GM19395 (cell line): ENCODE results near the gene CHST11.

Experiments
- ATAC-seq: cut with Tn5 transposase; IDR thresholded peaks from one replicate; pipeline ENCODE4 v1.9.1; 2021; ENCODE audit warnings: mild to moderate bottlenecking, moderate library complexity; ENCODE audit not compliant: unreplicated experiment

CHST11 gene

DNA sequence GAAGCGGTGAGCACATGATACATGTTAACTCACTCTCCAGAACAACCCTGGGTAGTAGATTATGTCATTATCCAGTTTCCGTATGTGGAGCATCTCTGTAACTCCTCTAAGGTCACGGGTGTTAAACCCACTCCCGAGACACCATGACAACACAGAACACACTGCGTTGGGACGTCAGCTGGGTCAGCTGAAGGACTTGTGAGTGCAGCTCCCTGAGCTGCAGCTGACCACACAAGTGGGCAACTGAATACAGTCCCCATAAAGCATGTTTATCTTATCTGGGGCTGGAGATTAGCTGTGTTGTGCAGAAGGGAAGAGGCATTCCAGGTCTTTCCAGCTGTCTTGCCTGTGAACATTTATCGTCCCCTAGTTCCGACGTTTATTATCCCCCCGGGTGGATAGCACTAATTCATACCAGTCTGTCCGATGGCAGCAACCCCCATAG, 211.5 kb downstream of the CHST11 start:
- no peak for ATAC-seq

DNA sequence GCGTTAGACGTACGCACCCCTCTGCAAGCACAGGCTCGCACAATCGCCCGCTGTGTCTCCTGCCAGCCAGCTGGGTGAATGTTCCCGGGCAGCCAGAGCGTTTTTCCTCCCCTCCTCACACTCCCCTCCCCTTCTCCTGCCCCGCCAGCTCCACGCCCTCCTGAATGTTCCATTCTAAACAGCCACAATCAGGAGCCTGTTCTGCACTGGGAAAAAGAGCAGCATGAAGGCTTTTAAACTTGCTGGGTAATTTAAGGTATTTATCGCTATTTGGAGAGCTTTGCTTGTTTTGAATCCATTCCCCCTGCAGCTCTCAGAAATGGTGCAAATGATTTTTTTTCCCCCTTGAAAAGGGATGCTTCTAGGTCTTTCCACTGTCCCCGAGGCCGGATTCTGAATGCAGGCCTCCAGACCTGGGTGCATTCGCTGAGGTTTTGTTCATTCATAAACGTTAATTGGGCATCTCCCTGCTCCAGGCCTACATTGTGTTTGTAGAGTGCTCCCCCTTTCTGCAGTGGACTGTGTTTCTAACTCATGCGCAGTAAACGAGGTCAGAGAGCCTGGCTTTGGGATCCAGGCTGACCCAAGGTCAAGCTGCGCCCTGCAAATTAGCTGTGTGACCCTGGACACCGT, 212.5 kb downstream of the CHST11 start:
- no peak for ATAC-seq

DNA sequence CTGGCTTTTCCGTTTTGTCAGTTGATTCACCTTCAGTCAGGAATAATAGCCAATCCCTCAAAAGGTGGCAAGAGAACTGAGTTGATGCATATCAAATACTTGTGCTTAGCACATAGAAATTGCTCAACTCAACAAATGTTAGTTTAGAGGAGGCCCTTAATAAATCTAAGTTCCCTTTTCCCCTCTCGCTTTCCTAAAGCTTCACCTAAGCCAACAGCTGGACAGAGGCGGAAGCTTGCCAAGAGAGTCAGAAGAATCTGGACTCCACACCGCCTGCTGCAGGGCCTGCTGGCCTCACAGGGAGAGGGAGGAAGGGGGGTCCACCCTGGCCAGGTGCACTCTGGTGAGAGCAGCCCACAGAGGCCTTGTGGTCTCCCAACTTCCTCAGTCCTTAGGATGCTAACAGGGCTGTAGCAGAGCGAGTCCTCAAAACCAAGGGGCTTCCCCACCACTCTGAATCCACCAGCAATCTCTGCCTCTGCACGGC, 213.1 kb downstream of the CHST11 start:
- peak; percentile 64 for ATAC-seq

DNA sequence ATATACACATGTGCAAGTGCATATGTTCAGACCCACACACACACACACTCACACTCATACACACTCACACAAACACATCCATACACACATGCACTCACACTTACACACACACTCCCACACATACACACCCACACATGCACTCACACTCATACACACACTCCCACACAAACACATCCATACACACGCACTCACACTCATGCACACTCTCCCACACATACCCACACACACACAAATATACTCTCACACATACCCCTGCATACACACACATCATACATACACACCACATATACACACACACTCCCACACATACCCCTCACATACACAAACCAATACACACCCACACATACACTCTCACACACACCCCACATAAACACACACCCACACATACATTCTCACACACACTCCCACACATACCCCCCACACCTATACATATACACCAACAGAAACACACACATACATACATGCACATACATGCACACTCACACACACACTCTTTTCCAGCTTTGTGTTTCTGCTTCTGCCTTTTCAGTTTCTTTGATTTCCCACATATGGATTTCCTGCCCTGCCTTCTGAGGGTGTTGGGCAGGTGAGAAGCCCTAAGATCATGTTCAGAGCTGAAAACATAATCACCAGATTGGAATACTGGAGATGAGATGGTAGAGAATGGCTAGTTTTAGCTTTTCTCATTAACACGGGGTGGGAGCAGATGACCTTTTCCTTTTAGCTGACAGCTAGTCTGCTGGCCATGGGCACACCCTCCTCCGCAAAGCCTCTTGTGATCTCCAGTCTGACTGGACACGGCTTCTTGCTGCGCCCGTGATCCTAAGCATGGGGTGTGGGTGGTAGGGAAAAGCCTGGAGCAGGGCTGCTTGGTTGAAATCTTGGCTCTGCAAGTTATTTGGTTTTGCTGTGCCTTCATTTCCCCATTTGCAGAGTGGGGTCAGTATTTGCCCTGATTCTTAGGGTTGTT, 214.0 kb downstream of the CHST11 start:
- no peak for ATAC-seq

DNA sequence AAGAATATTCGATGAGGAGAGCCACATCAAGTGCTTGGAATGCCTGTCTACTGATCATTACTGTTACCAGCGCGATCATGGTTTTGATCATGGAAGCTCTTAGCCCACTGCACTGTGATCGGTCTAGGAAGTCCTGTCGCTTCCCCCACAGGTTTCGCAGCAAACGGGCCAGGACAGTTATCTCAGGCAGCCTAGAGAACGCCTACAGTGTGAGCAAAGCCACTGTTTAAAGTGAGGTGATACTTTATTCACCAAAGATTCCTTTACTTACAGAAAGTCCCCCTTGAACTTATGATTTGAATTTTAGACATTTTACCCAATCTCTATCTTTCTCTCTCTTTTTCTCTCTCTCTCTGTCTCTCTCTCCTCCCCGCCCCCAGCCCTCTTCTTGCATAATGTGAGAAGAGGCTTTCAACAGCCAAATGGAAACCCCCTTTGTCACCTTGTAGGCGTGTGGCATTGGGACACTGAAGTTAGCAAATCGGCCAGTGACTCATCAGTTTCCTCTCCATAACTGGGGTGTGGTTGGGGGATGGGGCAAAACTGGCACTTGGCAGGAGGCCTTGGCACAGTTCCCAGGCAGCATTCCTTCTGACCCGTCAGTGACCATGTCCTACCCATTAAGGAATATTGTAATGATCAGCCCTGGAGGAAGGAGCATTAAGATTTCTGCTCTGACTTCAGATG, 214.8 kb downstream of the CHST11 start:
- ATAC-seq: peak; percentile 65

DNA sequence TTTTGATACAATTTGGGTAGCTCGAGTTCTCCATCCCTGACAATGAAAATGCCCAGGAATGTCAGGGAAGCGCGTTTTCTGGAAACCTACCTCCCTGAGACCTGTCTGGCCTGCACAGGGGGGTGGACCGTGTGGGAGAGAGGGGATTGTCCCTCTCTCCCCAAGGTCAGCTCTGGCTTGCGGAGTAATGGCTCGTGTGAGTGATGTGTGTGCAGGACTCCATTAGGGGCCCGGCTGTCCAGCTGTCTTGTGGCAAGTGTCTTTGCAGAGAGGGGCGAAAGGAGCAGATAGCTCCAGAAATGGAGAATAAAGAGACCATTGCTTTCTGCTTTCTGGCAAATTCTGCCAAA, 215.3 kb downstream of the CHST11 start:
- ATAC-seq: no peak

DNA sequence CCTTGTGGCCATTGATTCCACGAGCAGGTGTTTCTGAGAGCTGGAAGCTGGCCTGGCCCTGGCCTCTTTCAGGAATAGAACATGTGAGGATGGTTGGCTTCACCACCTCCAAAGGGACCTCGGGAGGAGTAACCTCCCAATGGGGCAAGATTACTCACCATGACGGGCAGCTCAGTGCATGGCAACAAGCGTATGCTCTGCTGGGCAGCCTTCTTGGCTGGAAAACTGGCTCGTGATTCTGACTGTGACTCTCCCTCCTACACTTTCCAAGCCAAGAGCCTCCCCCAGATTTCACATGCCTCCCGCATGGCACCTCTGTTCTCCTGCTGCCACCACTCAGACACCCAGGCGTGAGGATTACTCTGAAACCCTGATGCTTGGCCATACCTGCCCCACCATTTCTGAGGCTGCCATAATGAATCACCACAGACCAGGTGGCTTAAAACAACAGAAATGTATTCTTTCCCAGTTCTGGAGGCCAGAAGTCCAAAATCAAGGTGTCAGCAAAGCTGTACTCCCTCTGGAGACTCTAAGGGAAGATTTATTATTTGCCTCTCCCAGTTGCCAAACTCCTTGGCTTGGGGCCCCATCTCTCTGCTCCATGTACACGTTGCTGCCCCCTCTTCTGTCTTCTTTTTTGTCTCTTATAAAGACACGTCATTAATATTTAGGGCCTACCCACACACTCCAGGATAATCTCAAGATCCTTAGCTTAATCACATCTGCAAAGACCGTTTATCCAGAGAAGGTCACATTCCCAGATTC, 215.9 kb downstream of the CHST11 start:
- ATAC-seq: no peak

DNA sequence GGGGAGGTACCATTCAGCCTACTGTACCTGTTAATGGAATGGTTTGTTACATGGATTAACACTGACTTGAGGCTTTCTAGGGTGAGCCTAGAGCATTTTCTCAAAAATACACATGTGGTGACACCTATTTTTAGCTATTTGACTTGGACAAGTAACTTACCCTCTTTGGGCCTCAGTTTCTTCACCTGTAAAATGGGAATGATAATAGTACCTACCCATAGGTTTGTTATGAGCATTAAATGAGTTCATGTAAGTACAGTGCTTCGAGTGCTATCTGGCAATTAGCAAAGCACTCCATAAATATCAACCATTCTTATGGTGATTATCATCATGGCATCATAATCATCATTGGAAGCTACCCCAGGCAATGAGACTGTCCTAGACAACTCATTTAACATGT, 216.5 kb downstream of the CHST11 start:
- no peak for ATAC-seq

DNA sequence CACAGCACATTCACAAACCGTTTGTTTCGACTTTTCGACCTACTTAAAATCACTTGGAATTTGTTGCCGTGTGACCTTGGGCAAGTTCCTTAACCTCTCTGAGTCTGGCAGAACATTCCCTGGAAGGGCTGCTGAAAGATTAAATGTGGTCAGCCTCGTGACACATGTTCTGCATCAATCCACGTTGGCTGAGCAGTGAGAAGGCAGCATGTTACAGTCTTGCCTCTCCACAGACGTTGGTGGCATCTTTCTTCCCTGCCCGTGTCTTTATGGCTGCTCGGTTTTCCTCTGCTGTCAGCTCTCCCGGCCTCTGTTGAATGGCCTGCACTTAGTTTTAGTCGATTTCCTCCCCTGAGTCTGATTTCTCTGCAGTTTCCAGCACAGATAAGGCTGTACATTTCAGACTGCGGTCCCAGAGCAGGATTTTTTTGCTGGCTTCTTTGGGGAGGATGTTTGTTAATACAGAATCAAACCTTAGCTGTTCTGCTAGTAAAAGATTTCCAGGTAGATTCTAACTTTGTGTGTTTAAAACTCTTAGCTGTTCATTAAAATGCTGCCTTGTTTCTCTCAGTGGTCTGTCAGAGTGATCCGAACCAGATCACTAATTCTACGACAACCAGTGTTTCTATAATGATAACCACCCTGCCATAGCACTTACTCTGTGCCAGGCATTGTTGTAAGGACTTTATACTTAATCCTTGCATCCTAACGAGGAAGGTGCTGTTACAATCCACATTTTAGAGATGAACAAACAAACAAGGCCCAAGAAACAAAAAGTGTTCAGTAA, 217.1 kb downstream of the CHST11 start:
- no peak for ATAC-seq

DNA sequence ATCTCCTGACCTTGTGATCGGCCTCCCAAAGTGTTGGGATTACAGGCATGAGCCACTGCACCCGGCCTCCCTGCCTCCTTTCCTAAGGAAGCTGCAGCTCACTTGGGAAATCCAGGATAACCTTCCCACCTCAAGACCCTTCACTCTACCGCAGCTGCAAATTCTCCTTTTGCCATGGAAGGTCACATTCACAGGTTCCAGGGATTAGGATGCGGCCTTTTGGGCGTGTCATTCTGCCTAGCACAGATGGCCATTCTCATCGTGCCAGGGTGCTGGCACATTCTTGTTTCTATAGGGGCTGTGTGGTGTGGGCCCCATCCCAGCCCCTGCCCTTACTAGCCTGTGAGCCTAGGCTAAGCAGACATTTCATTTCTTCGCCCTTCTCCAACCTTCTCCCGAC, 219.9 kb downstream of the CHST11 start:
- no peak for ATAC-seq

DNA sequence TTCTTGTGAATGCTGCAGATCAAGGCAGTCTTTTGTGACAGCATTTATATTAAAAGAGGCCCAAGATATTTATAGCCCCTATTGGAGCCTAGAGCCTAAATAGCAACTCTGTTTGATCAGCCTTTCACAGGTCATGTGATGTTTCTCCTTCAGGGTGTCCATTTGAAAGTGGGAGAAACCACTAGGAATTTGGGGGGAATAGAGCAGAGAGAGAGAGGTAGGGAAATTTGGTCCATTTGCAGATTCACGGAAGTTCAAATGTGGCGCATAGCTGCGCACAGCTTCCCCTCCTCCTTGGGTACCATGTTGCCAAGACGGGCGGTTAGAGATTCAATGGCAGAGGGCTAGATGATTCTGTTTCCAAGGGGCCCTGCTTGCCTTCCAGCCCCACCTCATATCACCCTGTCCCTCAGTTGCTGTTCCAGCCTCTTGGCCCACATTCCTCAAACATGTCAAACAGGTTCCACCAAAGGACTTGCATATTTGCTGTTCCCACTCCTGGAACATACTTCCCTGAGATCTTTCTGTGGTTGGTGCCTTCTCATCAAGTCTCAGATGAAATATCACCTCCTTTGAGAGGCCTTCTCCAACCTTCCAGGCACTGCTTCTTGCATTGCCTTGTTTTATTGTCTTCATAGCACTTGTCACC, 220.8 kb downstream of the CHST11 start:
- ATAC-seq: no peak

DNA sequence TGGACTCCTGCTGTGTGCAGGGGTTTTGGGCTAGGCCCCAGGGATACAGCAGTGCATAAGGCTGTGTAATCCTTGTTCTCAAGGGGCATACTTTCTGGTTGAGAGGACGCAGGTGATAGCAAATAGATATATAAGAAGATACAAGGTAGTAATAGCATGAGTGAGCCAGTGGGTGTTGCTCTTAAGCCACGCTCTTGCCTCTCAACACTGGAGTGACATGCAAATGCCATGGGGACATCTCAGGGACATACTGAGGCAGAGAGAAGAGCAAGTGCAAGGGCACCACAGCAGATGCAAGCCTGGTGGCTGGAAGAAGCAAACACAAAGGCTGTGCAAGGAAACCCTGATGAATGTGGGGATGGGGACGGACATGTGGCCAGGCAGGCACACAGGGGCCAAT, 223.3 kb downstream of the CHST11 start:
- no peak for ATAC-seq

DNA sequence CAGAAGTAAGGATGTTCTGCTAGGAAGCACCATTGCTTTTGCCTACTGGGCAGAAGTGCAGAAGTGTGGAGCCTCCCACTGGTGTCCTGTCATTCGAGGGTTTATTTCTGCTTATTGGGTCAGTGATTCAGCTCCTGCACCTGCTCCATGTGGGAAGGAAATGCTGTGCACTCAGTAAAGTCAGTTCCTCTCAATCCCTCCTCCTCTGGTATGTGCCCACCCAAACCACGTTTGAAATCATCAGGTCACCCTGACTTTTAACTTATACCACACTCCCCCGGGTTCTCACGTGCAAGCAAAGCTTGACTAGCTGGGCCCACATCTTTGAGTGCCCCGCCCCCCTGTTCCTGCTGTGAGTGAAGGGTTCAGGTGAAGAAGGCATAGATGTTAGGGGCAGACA, 223.7 kb downstream of the CHST11 start:
- no peak for ATAC-seq

DNA sequence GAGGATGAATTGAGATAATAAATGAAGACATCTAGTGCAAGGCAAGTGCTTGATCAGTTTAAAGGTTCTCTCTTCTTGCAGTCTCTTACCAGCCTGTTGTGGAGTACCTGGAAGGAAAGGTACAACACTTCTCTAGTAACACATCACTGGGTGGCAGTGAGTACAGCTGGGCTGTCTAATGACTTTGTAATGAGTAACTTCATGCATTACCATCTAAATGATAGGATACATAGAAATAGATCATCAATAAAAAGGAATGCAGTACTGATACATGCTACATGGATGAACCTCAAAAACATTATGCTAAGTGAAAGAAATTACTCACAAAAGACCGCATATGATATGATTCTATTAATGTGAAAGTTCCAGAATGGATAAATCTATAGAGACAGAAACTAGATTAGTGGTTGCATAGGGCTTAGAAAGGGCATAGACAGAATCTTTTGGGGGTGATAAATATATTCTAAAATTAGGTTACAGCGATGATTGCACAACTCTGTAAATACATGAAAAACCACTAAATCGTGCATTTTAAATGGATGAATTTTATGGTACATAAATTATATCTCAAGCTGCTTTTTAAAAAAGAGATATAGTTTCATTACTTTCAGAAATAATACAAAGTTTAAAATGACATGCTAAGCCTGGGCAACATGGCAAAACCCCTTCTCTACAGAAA, 224.4 kb downstream of the CHST11 start:
- no peak for ATAC-seq

DNA sequence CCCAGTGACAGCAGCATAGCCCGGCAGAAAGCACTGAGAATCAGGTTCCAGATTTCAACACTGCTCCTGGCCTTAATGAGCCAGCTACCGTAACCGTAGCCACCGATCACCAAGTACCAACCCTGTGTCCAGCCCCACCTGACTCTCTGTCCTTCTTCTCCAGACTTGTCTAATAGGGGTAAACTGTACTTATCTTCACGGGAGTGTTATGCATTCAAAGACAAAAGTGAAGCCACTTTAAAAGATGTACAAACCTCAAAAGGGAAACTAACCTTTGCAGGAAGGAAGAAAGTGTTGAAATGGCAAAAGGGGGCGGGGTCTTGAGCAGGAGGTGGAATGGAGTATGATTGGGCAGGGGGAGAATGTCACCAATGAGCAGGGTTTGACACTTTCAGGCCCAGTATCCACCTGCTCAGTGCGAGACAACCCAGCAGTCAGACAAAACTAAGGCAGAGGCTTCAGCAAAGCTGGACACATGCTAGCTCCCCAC, 226.1 kb downstream of the CHST11 start:
- ATAC-seq: peak; percentile 80

DNA sequence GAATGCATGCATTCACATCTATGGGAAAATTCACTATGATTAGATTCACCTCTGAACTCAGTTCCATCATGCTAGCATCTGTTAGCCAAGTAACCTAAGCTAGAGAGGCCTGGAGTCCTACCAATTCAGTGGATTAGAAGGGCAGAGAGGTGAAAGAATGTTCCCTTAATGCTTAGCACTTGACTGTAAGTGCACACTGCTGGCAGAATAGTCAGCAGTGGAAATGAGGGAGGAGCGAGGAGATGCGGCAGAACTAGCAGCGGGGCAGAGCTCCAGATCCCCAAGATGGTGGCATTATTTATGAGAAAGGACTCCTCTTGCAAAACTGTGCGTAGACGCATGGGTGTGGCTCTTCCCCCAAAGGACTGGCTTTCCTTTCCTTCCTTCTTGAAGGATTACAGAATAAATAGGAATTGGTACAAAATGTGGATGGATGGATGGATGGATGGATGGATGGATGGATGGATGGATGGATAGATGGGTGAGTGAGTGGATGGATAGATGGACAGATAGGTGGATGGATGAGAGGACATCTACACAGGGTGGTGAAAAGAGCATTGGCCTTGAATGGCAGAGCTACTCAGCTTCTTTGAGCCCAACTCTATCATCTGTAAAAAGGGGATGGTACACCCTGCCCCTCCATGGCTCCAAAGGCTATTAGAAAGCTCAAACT, 227.2 kb downstream of the CHST11 start:
- ATAC-seq: no peak

DNA sequence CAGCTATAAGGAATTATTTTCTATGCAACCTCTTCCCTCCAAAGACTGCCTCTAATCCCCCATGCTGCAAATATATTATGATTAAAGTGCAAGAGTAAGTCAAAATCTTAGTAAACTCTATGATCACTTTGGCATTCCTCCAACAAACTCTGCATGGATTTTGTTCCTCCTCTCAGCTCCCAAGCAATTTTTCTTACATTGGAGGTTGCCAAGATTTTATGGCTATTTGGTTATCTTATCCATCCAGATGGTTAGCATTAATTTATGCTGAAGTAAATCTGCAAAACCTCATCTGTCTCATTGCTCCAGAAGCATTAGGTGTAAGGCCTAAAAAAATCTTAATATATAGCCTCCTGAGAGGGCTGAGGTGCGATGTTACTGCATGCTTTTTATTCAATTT, 228.1 kb downstream of the CHST11 start:
- ATAC-seq: no peak

DNA sequence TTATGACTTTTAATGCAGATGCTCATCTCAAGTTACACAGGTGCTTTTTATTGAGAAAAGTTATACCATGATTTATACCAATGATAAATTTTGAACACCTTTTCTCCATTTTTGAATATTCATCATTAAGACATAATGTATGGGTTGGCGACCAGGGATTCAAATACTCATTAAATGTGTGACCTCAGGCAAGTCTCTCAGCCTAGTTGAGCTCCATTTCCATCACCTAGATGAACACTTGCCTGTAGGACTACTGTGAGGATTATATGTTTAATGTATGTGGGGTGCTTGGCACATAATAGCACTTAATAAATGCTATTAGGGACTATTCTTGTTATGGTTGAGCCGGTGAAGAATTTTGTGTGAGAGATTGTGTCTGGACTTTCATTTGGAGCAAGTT, 228.6 kb downstream of the CHST11 start:
- ATAC-seq: no peak
